Spleen (tissue), 7 donors: Measurements from ENCODE around the gene GRPEL1.

ENCODE experiments used
- CTCF ChIP-seq, 11 experiments: fragments of 200-600 bp in 7 of 11; fragments of 450-650 bp in 4 of 11; sonication (generic) in 4 of 11; IDR thresholded peaks in 8 of 11; conservative IDR thresholded peaks in 3 of 11; 1 replicate in 7 of 11; 2 replicates in 4 of 11; pipeline versions ENCODE4 v1.4.0 to v1.8.0; 2016 to 2021; ENCODE audit warnings: antibody characterized with exemption in 11 of 11, inconsistent platforms in 4 of 11, mild to moderate bottlenecking in 1 of 11
- POLR2AphosphoS5 ChIP-seq, 3 donors: sonication (generic); formaldehyde crosslinking; IDR thresholded peaks; one replicate each; pipeline ENCODE4 v1.5.1; 2017; ENCODE audit warnings: antibody characterized with exemption in 3 of 3
- donor health status: DM: no; HTN: no; CAD: no; lungs with moderate emphysema.
- donor health status: DM: no; HTN: no; CAD: no.
- donor health status: DM: no; HTN: no; CAD: no.

- no peak for TF ChIP-seq CTCF (IDR thresholded peaks at IDR 0.05 in 8 of 11, conservative IDR thresholded peaks at IDR 0.05 in 3 of 11)
- TF ChIP-seq POLR2AphosphoS5 (IDR thresholded peaks at IDR 0.05): no peak
Observed at GRCh38 chr4:7027913-7028312, 40.0 kb downstream of the GRPEL1 start.
